ENCODE results near the gene CNTLN. TPM values are rescaled to one million over a fixed set of nuclear protein-coding genes. Genes with fewer than 3 reads are reported as not detected.

CNTLN gene
- total RNA-seq, 1 experiment from 2014 or later: 5.1 TPM

- POLR2A ChIA-PET: no interaction called here
- H3K9me3 ChIP-seq (ENCODE audit: control insufficient read depth in 1 of 2, insufficient read depth in 1 of 2, low read depth in 1 of 2, low read length in 2 of 2): no peaks in the 10 kb centered on the region
- no peak overlapping the region for H3K27ac ChIP-seq (ENCODE audit: low read depth, low read length)
- ATAC-seq (no peak), DNase-seq (ENCODE audit: low read depth, low spot score) (no peak)
- H4K20me1 ChIP-seq (ENCODE audit: insufficient read depth): no peaks in the 10 kb centered on the region
- H3K9ac ChIP-seq (ENCODE audit: low read length): no peak overlapping the region
- intact Hi-C loops (cut with micrococcal nuclease): no loop called here
- CTCF ChIA-PET: no interaction called here
- H3K4me2 ChIP-seq (ENCODE audit: low read length): no peak overlapping the region
- no peak overlapping the region for H2AFZ ChIP-seq (ENCODE audit: low read depth, low read length, poor library complexity, severe bottlenecking)
- BruUV-seq (replicated peaks): no TSS peak
- no peaks in the 10 kb centered on the region for H3K9me2 ChIP-seq (ENCODE audit: insufficient read depth)
- H3K79me2 ChIP-seq (ENCODE audit: insufficient read depth, low read length): no peaks in the 10 kb centered on the region
- TF ChIP-seq CEBPB (IDR thresholded peaks at IDR 0.05; ENCODE audit: low read depth) (no peak), CBX3 (IDR thresholded peaks at IDR 0.05; ENCODE audit: low read depth) (no peak), CTCF (IDR thresholded peaks at IDR 0.05 in 2 of 3, conservative IDR thresholded peaks at IDR 0.05 in 1 of 3; ENCODE audit: borderline replicate concordance in 1 of 3, insufficient read depth in 1 of 3, low read depth in 2 of 3, low read length in 2 of 3) (no peak), ZBTB33 (IDR thresholded peaks at IDR 0.05; ENCODE audit: extremely low read depth, insufficient replicate concordance, low read length) (no peak), ZFX (IDR thresholded peaks at IDR 0.05) (no peak), SP1 (IDR thresholded peaks at IDR 0.05; ENCODE audit: low read depth) (no peak), FOSL1 (IDR thresholded peaks at IDR 0.05; ENCODE audit: low read depth) (no peak), YY1 (IDR thresholded peaks at IDR 0.05; ENCODE audit: extremely low read depth, insufficient replicate concordance, low read depth, low read length) (no peak), JUND (IDR thresholded peaks at IDR 0.05) (no peak), EGR1 (IDR thresholded peaks at IDR 0.05; ENCODE audit: low read depth) (no peak), EZH2phosphoT487 (IDR thresholded peaks at IDR 0.05; ENCODE audit: borderline replicate concordance) (no peak), SRF (IDR thresholded peaks at IDR 0.05; ENCODE audit: low read depth) (no peak)
- H3K27me3 ChIP-seq (ENCODE audit: insufficient read depth, low read length): no peaks in the 10 kb centered on the region
- no peaks in the 10 kb centered on the region for H3K36me3 ChIP-seq (ENCODE audit: control insufficient read depth in 1 of 2, insufficient read depth in 2 of 2, low read length in 2 of 2)
- H3K4me1 ChIP-seq (ENCODE audit: control insufficient read depth in 1 of 2, insufficient read depth in 2 of 2, low read length in 2 of 2): no peaks in the 10 kb centered on the region
- H3K4me3 ChIP-seq (replicated peaks in 1 of 2; ENCODE audit: low read depth in 1 of 2, low read length in 2 of 2): no peak overlapping the region
- RAD21 ChIA-PET (ENCODE audit: low non-redundant PET in 1 of 2, low total read pairs in 2 of 2, uncharacterized antibody in 2 of 2, unreplicated experiment in 2 of 2): no interaction called here
Observed at GRCh38 chr9:17165764-17166163, 30.9 kb downstream of the CNTLN start.

Measured in HCT116 (cell line).